ENCODE data around the gene LMF1.
"Not testable (repeated sequence)": the region's sequence is repeated elsewhere in the genome, so short reads cannot be mapped to it uniquely, and the experiment has no call there.

Gene LMF1

DNA sequence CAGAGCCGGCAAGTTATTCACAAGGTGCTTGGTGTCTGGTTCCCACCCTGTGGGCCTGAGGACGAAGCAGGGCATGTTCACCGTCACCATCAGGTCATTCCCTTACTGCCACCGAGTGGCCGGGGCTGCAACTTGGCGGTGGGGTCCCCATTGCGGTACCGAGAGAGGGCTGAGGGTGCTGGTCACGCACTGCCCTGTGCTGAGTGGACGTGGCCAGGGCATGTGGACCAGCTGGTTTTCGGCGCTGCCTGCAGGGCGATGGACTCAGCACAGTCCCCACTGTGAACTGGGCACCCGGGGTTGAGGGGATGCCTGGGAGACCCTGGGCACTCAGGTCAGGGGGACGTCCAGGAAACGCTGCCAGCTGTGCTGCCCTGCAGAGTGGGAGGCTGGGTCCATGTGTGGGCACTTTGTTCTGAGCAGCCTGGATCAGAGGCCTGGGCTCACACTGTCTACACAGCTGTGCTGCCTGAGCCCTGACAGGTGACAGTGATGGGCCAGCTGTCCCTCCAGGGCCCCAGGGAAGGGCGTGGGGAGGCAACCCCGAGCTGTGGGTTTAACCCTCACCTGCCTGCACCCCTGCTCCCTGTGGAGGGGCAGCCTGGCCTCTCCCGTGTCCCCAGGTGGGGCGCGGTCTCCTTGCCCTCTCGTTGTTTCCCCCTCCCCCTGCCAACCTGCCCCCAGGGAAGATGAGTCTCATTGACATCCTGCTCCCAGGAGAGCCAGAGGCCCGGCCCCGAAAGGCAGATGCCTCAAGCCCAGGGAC is 131.0 kb downstream of the LMF1 start:
- no peak for DNase-seq (ENCODE audit: low spot score)
- TF ChIP-seq, protein P1, sequence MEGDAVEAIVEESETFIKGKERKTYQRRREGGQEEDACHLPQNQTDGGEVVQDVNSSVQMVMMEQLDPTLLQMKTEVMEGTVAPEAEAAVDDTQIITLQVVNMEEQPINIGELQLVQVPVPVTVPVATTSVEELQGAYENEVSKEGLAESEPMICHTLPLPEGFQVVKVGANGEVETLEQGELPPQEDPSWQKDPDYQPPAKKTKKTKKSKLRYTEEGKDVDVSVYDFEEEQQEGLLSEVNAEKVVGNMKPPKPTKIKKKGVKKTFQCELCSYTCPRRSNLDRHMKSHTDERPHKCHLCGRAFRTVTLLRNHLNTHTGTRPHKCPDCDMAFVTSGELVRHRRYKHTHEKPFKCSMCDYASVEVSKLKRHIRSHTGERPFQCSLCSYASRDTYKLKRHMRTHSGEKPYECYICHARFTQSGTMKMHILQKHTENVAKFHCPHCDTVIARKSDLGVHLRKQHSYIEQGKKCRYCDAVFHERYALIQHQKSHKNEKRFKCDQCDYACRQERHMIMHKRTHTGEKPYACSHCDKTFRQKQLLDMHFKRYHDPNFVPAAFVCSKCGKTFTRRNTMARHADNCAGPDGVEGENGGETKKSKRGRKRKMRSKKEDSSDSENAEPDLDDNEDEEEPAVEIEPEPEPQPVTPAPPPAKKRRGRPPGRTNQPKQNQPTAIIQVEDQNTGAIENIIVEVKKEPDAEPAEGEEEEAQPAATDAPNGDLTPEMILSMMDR (IDR thresholded peaks at IDR 0.05; ENCODE audit: extremely low read depth, missing control alignments), result no peak

DNA sequence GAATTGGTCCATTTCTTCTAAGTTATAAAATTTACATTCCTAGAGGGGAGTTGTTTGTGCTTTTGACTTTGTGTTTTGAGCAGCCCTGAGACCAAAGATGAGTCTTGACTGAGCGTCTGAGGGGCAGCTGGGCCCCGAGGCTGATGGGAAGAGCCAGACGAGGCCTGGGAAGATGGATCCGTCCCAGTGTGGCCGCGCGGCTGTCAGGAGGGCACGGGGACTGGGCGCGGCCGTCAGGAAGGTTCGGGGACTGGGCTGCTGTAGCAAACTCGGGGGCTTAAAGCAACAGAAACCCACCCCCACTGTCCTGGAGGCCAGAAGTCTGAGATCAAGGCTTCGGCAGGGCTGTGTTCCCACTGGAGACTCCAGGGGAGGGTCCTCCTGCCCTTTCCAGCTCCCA is 132.0 kb downstream of the LMF1 start:
- no peak for DNase-seq (ENCODE audit: low spot score)
- TF ChIP-seq, protein P1 (IDR thresholded peaks at IDR 0.05; ENCODE audit: extremely low read depth, missing control alignments), result no peak

DNA sequence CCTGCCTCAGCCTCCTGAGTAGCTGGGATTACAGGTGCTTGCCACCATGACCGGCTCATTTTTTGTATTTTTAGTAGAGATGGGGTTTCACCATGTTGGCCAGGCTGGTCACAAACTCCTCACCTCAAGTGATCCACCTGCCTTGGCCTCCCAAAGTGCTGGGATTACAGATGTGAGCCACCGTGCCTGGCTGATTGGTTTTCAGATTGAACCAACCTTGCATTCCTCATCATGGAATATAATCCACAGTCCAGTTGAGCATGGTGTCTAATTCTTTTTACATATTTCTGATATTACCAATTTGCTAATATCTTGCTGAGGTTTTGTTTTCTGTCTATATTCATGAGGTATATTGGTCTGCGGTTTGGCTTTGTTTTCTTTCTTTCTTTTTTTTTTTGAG is 134.0 kb downstream of the LMF1 start:
- DNase-seq (ENCODE audit: low spot score), result not testable (repeated sequence)

DNA sequence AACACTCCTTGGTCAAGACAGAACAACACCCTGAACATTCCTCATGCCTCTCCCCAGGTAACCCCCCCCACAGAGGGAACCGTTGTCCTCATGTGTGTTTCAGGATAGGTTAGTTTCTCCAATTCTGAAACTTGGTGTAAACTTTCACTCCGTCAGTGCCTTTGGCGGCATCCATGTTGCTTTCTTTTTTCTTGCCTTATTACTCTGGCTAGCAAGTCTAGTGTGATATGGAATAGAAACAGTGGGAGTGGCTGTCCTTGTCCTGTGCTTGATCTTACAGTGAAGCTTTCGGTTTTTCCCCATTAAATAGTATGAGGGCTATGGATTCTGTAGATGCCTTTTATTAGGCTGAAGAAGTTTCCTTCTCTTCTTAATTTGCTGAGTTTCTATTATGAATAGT is 134.6 kb downstream of the LMF1 start:
- no peak for DNase-seq (ENCODE audit: low spot score)
- TF ChIP-seq, protein P1 (IDR thresholded peaks at IDR 0.05; ENCODE audit: extremely low read depth, missing control alignments), result no peak

DNA sequence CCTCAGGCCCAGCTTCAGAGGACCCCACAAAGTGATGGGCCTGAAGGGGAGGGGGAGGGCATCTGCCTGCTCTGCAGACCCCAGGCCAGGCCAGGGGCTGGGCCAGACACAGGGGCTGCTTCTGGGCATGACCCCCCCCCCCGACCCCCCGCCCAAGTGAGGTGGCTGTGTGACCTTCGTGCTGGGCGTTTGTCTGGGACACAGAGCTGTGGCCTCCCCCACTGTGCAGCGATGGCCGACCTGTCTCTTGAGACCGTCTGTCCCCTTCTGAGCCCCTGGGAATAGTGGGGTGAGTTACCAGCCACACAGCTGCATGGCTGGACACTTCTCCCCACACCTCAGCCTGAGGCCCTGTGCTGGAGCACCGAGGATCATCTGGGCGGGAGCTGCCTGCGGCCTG is 135.4 kb downstream of the LMF1 start:
- TF ChIP-seq, protein P1 (IDR thresholded peaks at IDR 0.05; ENCODE audit: extremely low read depth, missing control alignments), result no peak

DNA sequence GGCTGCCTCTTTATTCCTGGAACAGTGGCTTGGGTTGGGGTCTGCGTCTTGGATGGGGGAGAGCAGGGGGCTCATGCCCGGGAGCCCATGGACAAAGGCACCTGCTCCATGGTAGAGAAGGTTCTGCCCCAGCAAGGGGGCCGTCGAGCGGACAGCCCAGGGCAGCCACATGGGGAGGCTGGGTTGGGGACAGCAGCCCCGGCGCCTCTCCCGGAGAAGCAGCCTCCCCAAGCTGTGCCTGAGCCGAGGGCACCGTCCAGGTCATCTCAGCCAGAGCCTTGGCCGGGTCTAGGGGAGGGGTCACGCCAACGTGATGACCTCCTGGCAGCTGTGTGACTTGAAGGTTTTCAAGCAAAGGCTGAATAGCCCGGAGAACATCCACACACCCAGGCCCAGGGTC is 137.4 kb downstream of the LMF1 start:
- no peak for DNase-seq (ENCODE audit: low spot score)
- TF ChIP-seq, protein P1 (IDR thresholded peaks at IDR 0.05; ENCODE audit: extremely low read depth, missing control alignments), result no peak

More for the DNA sequence above, 135.4 kb downstream of the LMF1 start:
- DNase-seq (ENCODE audit: low spot score), result no peak

DNA sequence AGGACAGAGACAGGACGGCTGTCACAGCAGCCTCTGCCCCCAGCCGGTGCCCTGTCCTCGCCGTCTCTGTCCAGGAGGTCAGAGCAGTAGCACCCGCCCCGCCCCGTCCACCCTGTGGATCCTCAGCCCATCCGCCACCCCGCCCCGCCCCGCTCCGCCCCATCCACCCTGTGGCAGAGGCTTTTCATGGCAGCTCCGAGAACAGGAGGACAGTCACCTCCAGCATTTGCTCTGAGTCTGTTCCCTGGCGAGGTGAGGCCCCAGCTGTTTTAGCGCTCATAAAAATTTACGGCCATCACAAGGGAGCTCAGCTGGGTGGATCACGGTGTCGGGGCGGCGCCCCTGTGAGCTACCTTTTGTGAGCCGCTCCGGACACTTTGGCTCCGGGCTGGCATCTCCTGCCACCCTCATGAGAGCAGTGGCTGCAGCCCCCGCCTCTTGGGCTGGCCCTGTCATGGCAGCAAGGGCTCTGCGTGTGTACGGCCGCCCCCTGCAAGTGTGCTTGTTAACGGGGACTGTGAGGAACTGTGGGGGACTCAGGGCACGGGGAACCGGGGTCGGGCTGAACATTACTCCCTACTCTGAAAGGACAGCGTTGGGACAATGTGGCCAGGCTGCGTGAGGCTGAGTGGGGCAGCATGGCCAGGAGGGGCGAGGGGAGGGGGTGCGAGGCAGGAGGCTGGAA is 138.0 kb downstream of the LMF1 start:
- TF ChIP-seq, protein P1 (IDR thresholded peaks at IDR 0.05; ENCODE audit: extremely low read depth, missing control alignments), result no peak
- no peak for DNase-seq (ENCODE audit: low spot score)
